HCT116 (cell line): ENCODE data around the gene APOBEC3C. TPM values are rescaled to one million over a fixed set of nuclear protein-coding genes. Genes with fewer than 3 reads are reported as not detected.

Source experiments
- ATAC-seq: fragments of 200-7000 bp; cut with Tn5 transposase; 2 replicates; pipeline ENCODE4 v1.9.1; 2020; ENCODE audit warnings: mild to moderate bottlenecking, moderate library complexity
- BruUV-seq: library from RNA; stranded (reverse); fragments of 400-500 nt; replicated peaks from 2 replicates; lab custom pipeline; 2021; lab: Mats Ljungman, UMichigan
- CTCF ChIA-PET: fragments of 300-600 bp; sonication (Branson Sonifier 250); formaldehyde crosslinking; loops from one replicate; lab custom pipeline; 2021; ENCODE audit warnings: antibody characterized with exemption; lab: Charles Lee
- POLR2A ChIA-PET: fragments of 300-600, 350-600 bp; sonication (Branson Sonifier 250); formaldehyde crosslinking; loops from one replicate; lab custom pipeline; 2021; ENCODE audit warnings: antibody characterized with exemption; lab: Charles Lee
- RAD21 ChIA-PET, 2 experiments: fragments of 300-600 bp; sonication (Branson Sonifier 250); formaldehyde crosslinking; loops; one replicate each; lab custom pipeline; 2023; ENCODE audit warnings: low total read pairs in 2 of 2; ENCODE audit not compliant: uncharacterized antibody in 2 of 2, unreplicated experiment in 2 of 2, low non-redundant PET in 1 of 2; lab: Charles Lee
- DNase-seq: peaks from one replicate; pipeline ENCODE4 v3.0.0-alpha.2; 2010; ENCODE audit warnings: low read depth, low spot score
- H2AFZ ChIP-seq: fragments of 200-600 bp; shearing (Covaris generic), sonication (generic); 2 replicates; pipeline ENCODE4 v1.6.1; 2017; ENCODE audit warnings: low read depth, mixed run types, mixed read lengths, antibody characterized with exemption, low read length; ENCODE audit not compliant: poor library complexity, severe bottlenecking
- H3K27ac ChIP-seq: 2 replicates; pipeline ENCODE4 v1.5.1; 2012; ENCODE audit warnings: low read depth, low read length
- H3K27me3 ChIP-seq: fragments of 200-600 bp; sonication (generic); 2 replicates; pipeline ENCODE4 v1.6.1; 2016; ENCODE audit warnings: mixed run types, low read length, mixed read lengths; ENCODE audit not compliant: insufficient read depth
- H3K36me3 ChIP-seq, 2 experiments: fragments of 200-500 bp in 1 of 2; fragments of 200-600 bp in 1 of 2; sonication (Bioruptor generic) in 1 of 2; sonication (generic) in 1 of 2; 2 replicates each; pipeline versions ENCODE4 v1.5.1 to v1.6.1; 2014 to 2016; ENCODE audit warnings: low read length in 2 of 2, inconsistent platforms in 1 of 2, mixed read lengths in 1 of 2, mixed run types in 1 of 2; ENCODE audit not compliant: insufficient read depth in 2 of 2, control insufficient read depth in 1 of 2
- H3K4me1 ChIP-seq, 2 experiments: fragments of 200-600 bp in 1 of 2; sonication (generic) in 1 of 2; 2 replicates each; pipeline versions ENCODE4 v1.5.1 to v1.6.1; 2012 to 2017; ENCODE audit warnings: low read length in 2 of 2, inconsistent platforms in 1 of 2, mild to moderate bottlenecking in 1 of 2, mixed read lengths in 1 of 2, mixed run types in 1 of 2, moderate library complexity in 1 of 2; ENCODE audit not compliant: insufficient read depth in 2 of 2, control insufficient read depth in 1 of 2
- H3K4me2 ChIP-seq: fragments of 200-600 bp; sonication (generic); 2 replicates; pipeline ENCODE4 v1.6.1; 2017; ENCODE audit warnings: mixed run types, low read length, mixed read lengths
- H3K4me3 ChIP-seq, 2 experiments: fragments of 200-600 bp in 1 of 2; sonication (generic) in 1 of 2; replicated peaks in 1 of 2; 2 replicates each; pipeline ENCODE4 v1.5.1; 2011 to 2016; ENCODE audit warnings: low read length in 2 of 2, control low read depth in 1 of 2, low read depth in 1 of 2, mild to moderate bottlenecking in 1 of 2, mixed read lengths in 1 of 2, mixed run types in 1 of 2
- H3K79me2 ChIP-seq: fragments of 200-600 bp; sonication (generic); 2 replicates; pipeline ENCODE4 v1.6.1; 2017; ENCODE audit warnings: mild to moderate bottlenecking, mixed run types, low read length, moderate library complexity, mixed read lengths; ENCODE audit not compliant: insufficient read depth
- H3K9ac ChIP-seq: fragments of 200-600 bp; sonication (generic); 2 replicates; pipeline ENCODE4 v1.6.1; 2016; ENCODE audit warnings: low read length, mixed read lengths
- H3K9me2 ChIP-seq: fragments of 200-600 bp; sonication (generic), shearing (Covaris generic); 2 replicates; pipeline ENCODE4 v1.6.1; 2017; ENCODE audit warnings: mixed run types, mild to moderate bottlenecking, moderate library complexity; ENCODE audit not compliant: insufficient read depth
- H3K9me3 ChIP-seq, 2 experiments: fragments of 200-500 bp in 1 of 2; fragments of 200-600 bp in 1 of 2; sonication (Bioruptor generic) in 1 of 2; sonication (generic) in 1 of 2; 2 replicates each; pipeline ENCODE4 v1.6.1; 2014 to 2017; ENCODE audit warnings: low read length in 2 of 2, mixed read lengths in 2 of 2, inconsistent platforms in 1 of 2, low read depth in 1 of 2, mild to moderate bottlenecking in 1 of 2, mixed run types in 1 of 2, moderate library complexity in 1 of 2; ENCODE audit not compliant: control insufficient read depth in 1 of 2, insufficient read depth in 1 of 2
- H4K20me1 ChIP-seq: fragments of 200-600 bp; sonication (generic), shearing (Covaris generic); 2 replicates; pipeline ENCODE4 v1.6.1; 2017; ENCODE audit warnings: mixed run types, mild to moderate bottlenecking, moderate library complexity; ENCODE audit not compliant: insufficient read depth
- ATF3 ChIP-seq: IDR thresholded peaks from 2 replicates; pipeline ENCODE4 v1.6.1; 2012
- CBX3 ChIP-seq: IDR thresholded peaks from 2 replicates; pipeline ENCODE4 v1.6.1; 2012; ENCODE audit warnings: low read depth
- ELF1 ChIP-seq: IDR thresholded peaks from 2 replicates; pipeline ENCODE4 v1.6.1; 2012; ENCODE audit warnings: low read depth, borderline replicate concordance
- EZH2 ChIP-seq: fragments of 200-600 bp; sonication (generic); IDR thresholded peaks from 2 replicates; pipeline ENCODE4 v1.6.1; 2017; ENCODE audit warnings: antibody characterized with exemption, mixed run types
- JUND ChIP-seq: IDR thresholded peaks from 2 replicates; pipeline ENCODE4 v1.6.1; 2012
- MAX ChIP-seq: IDR thresholded peaks from 2 replicates; pipeline ENCODE4 v1.6.1; 2012
- POLR2A ChIP-seq: IDR thresholded peaks from 2 replicates; pipeline ENCODE4 v1.7.0; 2011; ENCODE audit warnings: borderline replicate concordance; ENCODE audit not compliant: insufficient read depth, insufficient read length; ENCODE audit errors: extremely low read depth
- POLR2AphosphoS5 ChIP-seq: IDR thresholded peaks from 2 replicates; pipeline ENCODE4 v1.6.1; 2011; ENCODE audit warnings: mild to moderate bottlenecking, low read depth, low read length, moderate library complexity
- REST ChIP-seq: IDR thresholded peaks from 2 replicates; pipeline ENCODE4 v1.6.1; 2012; ENCODE audit warnings: low read depth
- SIN3A ChIP-seq: IDR thresholded peaks from 2 replicates; pipeline ENCODE4 v1.6.1; 2012; ENCODE audit warnings: low read depth
- SRF ChIP-seq: IDR thresholded peaks from 2 replicates; pipeline ENCODE4 v1.6.1; 2012; ENCODE audit warnings: low read depth
- TCF7L2 ChIP-seq: IDR thresholded peaks from 2 replicates; pipeline ENCODE4 v1.7.0; 2011; ENCODE audit warnings: borderline replicate concordance, inconsistent platforms; ENCODE audit not compliant: insufficient read depth, insufficient read length; ENCODE audit errors: extremely low read depth
- ZBTB33 ChIP-seq: IDR thresholded peaks from 2 replicates; pipeline ENCODE4 v1.6.1; 2011; ENCODE audit warnings: mild to moderate bottlenecking, low read length, moderate library complexity; ENCODE audit not compliant: insufficient replicate concordance; ENCODE audit errors: extremely low read depth
- ZFX ChIP-seq: fragments of 450-650 bp; IDR thresholded peaks from 2 replicates; pipeline ENCODE4 v1.6.1; 2017
- ZNF274 ChIP-seq: fragments of 200-500 bp; sonication (Bioruptor generic); IDR thresholded peaks from 2 replicates; pipeline ENCODE4 v1.6.1; 2014; ENCODE audit warnings: mild to moderate bottlenecking, low read depth, low read length, inconsistent platforms
- intact Hi-C: fragments of 100-400 bp; cut with micrococcal nuclease; formaldehyde crosslinking; loops from 2 replicates; pipeline ENCODE4 v1.10.0; 2022
- total RNA-seq: library from RNA; stranded (reverse); gene quantifications from one replicate; pipeline ENCODE4 v1.2.1, GENCODE V29; 2021; ENCODE audit not compliant: unreplicated experiment

APOBEC3C gene
- total RNA-seq, 1 experiment from 2014 or later, result 40.2 TPM

- no peak overlapping the region for H2AFZ ChIP-seq
- ChIA-PET CTCF (no interaction called here), RAD21 (interaction anchor here in 1 of 2 experiments (0.6 kb wide), 1 partner anchor 23 kb away, joined by 3 read pairs; no protein-coding TSS in a partner anchor), POLR2A (no interaction called here)
- no peak overlapping the region for H3K27ac ChIP-seq
- BruUV-seq, result no TSS peak
- H3K9ac ChIP-seq, result no peak overlapping the region
- no peaks in the 10 kb centered on the region for H3K27me3 ChIP-seq
- H4K20me1 ChIP-seq, result no peaks in the 10 kb centered on the region
- no peaks in the 10 kb centered on the region for H3K9me3 ChIP-seq
- intact Hi-C loops, result no loop called here
- no peaks in the 10 kb centered on the region for H3K9me2 ChIP-seq
- TF ChIP-seq JUND (no peak), MAX (no peak), ELF1 (no peak), POLR2AphosphoS5 (no peak), POLR2A (no peak), TCF7L2 (no peak), ATF3 (no peak), ZFX (no peak), EZH2 (no peak), SIN3A (no peak), SRF (no peak), ZBTB33 (no peak), CBX3 (no peak), REST (no peak), ZNF274 (no peak)
- ATAC-seq (no peak), DNase-seq (no peak)
- no peak overlapping the region for H3K4me3 ChIP-seq
- no peaks in the 10 kb centered on the region for H3K79me2 ChIP-seq
- H3K4me1 ChIP-seq, result no peaks in the 10 kb centered on the region
- no peak overlapping the region for H3K4me2 ChIP-seq
- no peaks in the 10 kb centered on the region for H3K36me3 ChIP-seq
Measured at GRCh38 chr22:39029227-39029626, 15.2 kb downstream of the APOBEC3C start.
